PC-9 (cell line): ENCODE measurements around the gene CENPB. TPM values are rescaled to one million over a fixed set of nuclear protein-coding genes. Genes with fewer than 3 reads are reported as not detected.

Source experiments
- BruUV-seq: library from RNA; stranded (reverse); fragments of 400-500 nt; replicated peaks from 2 replicates; lab custom pipeline; 2021; lab: Mats Ljungman, UMichigan
- CTCF ChIA-PET: fragments of 300-600 bp; sonication (Branson Sonifier 250); formaldehyde crosslinking; loops from one replicate; lab custom pipeline; 2022; ENCODE audit warnings: antibody characterized with exemption; lab: Charles Lee
- POLR2A ChIA-PET: fragments of 300-600 bp; sonication (Branson Sonifier 250); formaldehyde crosslinking; loops from one replicate; lab custom pipeline; 2022; ENCODE audit warnings: antibody characterized with exemption; ENCODE audit not compliant: unreplicated experiment; lab: Charles Lee
- DNase-seq, 2 experiments: peaks; one replicate each; pipeline versions ENCODE4 v3.0.0 to v3.0.0-alpha.2; 2015 to 2022; ENCODE audit warnings: mixed read lengths in 1 of 2
- H2AFZ ChIP-seq: fragments of 200-600 bp; sonication (generic); 2 replicates; pipeline ENCODE4 v1.8.1; 2017; ENCODE audit warnings: antibody characterized with exemption
- H3F3A ChIP-seq: fragments of 200-600 bp; sonication (generic); 2 replicates; pipeline ENCODE4 v1.8.1; 2017; ENCODE audit warnings: antibody characterized with exemption, mild to moderate bottlenecking, low read depth; ENCODE audit not compliant: insufficient read depth
- H3K27ac ChIP-seq: fragments of 200-600 bp; sonication (generic); 2 replicates; pipeline ENCODE4 v1.6.1; 2016; ENCODE audit warnings: mixed run types
- H3K27me3 ChIP-seq: fragments of 200-600 bp; sonication (generic); 2 replicates; pipeline ENCODE4 v1.6.1; 2016; ENCODE audit warnings: low read depth, mixed run types; ENCODE audit not compliant: insufficient read depth
- H3K36me3 ChIP-seq: fragments of 200-600 bp; sonication (generic); 2 replicates; pipeline ENCODE4 v1.6.1; 2016; ENCODE audit warnings: low read depth, mixed run types
- H3K4me1 ChIP-seq: fragments of 200-600 bp; sonication (generic); replicated peaks from 2 replicates; pipeline ENCODE4 v1.6.1; 2016; ENCODE audit warnings: mixed run types; ENCODE audit not compliant: insufficient read depth
- H3K4me2 ChIP-seq: fragments of 200-600 bp; sonication (generic); 2 replicates; pipeline ENCODE4 v1.6.1; 2017; ENCODE audit warnings: mixed run types
- H3K4me3 ChIP-seq: fragments of 200-600 bp; sonication (generic); 2 replicates; pipeline ENCODE4 v1.6.1; 2016; ENCODE audit warnings: mixed run types
- H3K79me2 ChIP-seq: fragments of 200-600 bp; sonication (generic); 2 replicates; pipeline ENCODE4 v1.6.1; 2017; ENCODE audit warnings: low read depth, mixed run types
- H3K9me2 ChIP-seq: fragments of 200-600 bp; sonication (generic); 2 replicates; pipeline ENCODE4 v1.8.1; 2017; ENCODE audit warnings: mild to moderate bottlenecking; ENCODE audit not compliant: insufficient read depth
- H3K9me3 ChIP-seq: fragments of 200-600 bp; sonication (generic); 2 replicates; pipeline ENCODE4 v1.8.1; 2016; ENCODE audit warnings: low read depth; ENCODE audit not compliant: insufficient read depth
- H4K20me1 ChIP-seq: fragments of 200-600 bp; sonication (generic); 2 replicates; pipeline ENCODE4 v1.8.1; 2017; ENCODE audit not compliant: insufficient read depth
- EZH2 ChIP-seq: fragments of 200-600 bp; sonication (generic); IDR thresholded peaks from 2 replicates; pipeline ENCODE4 v1.8.0; 2017; ENCODE audit warnings: antibody characterized with exemption, low read depth
- intact Hi-C: fragments of 100-400 bp; cut with micrococcal nuclease; formaldehyde crosslinking; loops from one replicate; pipeline ENCODE4 v1.10.0; 2022; ENCODE audit not compliant: unreplicated experiment
- total RNA-seq: library from RNA; stranded (reverse); gene quantifications from 2 replicates; pipeline ENCODE4 v1.2.3, GENCODE V29; 2021
- TF ChIP-seq, protein P1 (sequence below): fragments of 200-600 bp; sonication (generic); conservative IDR thresholded peaks from 2 replicates; pipeline ENCODE4 v1.6.1; 2017; ENCODE audit warnings: mixed run types, antibody characterized with exemption, mild to moderate bottlenecking, moderate library complexity

CENPB gene
- total RNA-seq, 1 experiment from 2014 or later: 70.8 TPM

DNA sequence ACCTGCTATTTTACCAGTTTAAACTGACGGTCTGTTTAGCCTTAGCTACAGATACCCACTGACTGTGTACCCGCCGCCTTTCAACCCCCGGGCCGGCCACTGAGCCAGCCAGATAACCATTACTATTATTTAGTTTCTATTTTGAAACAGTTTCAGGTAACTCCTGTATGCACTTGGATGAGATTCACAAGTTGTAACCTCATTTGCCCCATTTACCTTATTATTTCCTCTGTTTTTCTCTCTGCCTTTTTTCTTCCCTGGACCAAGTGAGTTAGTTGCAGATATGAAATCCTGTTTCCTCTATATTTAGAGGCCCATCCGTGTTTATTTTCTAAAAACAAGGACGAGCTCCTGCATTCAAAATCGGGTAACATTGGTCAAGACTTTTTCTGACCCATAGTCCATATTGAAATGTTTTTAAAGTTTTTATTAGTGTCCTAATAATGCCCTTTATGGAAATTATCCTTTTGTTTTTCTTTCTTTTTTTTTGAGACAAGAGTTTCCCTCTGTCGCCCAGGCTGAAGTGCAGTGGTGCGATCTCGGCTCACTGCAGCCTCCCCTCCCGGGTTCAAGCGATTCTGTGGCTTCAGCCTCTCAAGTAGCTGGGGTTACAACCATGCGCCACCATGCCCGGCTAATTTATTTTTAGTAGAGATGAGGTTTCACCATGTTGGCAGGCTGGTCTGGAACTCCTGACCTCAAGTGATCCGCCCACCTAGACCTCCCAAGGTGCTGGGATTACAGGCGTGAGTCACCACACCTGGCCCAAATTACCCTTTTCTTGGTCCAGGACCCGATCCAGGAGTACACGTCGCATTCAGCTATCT lies 34.6 kb upstream of the CENPB start:
- H3K4me2 ChIP-seq: peak overlapping the region; percentile 80
- H3K79me2 ChIP-seq: peaks cover 15% of the 10 kb centered on the region
- peak overlapping the region; percentile 76 for H2AFZ ChIP-seq
- H3K36me3 ChIP-seq: 0 out of 2 replicates have a peak, but pooled peaks cover 8% of the 10 kb centered on the region
- H3F3A ChIP-seq: no peaks in the 10 kb centered on the region
- no peaks in the 10 kb centered on the region for H3K9me3 ChIP-seq
- no peaks in the 10 kb centered on the region for H4K20me1 ChIP-seq
- CTCF ChIA-PET: interaction anchor here (0.6 to 1.1 kb wide), 4 partner anchors 11 to 35 kb away, joined by 3 to 7 read pairs (median 5); partner anchors contain the start of gene CENPB
- intact Hi-C loops: loop anchor here (1.0 kb wide), 4 partner anchors 25 to 145 kb away; partner anchors contain the start of genes CDC25B, CENPB and MAVS
- no TSS peak for BruUV-seq
- H3K27ac ChIP-seq: peak overlapping the region; percentile 85
- no peaks in the 10 kb centered on the region for H3K9me2 ChIP-seq
- no peak for DNase-seq
- H3K27me3 ChIP-seq: no peaks in the 10 kb centered on the region
- H3K4me3 ChIP-seq: peak overlapping the region; percentile 66
- peaks cover 6% of the 10 kb centered on the region; the same call in 1 of the 2 replicates for H3K4me1 ChIP-seq
- POLR2A ChIA-PET: interaction anchor here (0.5 to 0.6 kb wide), 2 partner anchors 59 to 335 kb away, joined by 3 to 8 read pairs; no protein-coding TSS in a partner anchor
- no peak for TF ChIP-seq EZH2
- TF ChIP-seq, protein P1, sequence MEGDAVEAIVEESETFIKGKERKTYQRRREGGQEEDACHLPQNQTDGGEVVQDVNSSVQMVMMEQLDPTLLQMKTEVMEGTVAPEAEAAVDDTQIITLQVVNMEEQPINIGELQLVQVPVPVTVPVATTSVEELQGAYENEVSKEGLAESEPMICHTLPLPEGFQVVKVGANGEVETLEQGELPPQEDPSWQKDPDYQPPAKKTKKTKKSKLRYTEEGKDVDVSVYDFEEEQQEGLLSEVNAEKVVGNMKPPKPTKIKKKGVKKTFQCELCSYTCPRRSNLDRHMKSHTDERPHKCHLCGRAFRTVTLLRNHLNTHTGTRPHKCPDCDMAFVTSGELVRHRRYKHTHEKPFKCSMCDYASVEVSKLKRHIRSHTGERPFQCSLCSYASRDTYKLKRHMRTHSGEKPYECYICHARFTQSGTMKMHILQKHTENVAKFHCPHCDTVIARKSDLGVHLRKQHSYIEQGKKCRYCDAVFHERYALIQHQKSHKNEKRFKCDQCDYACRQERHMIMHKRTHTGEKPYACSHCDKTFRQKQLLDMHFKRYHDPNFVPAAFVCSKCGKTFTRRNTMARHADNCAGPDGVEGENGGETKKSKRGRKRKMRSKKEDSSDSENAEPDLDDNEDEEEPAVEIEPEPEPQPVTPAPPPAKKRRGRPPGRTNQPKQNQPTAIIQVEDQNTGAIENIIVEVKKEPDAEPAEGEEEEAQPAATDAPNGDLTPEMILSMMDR: no peak

DNA sequence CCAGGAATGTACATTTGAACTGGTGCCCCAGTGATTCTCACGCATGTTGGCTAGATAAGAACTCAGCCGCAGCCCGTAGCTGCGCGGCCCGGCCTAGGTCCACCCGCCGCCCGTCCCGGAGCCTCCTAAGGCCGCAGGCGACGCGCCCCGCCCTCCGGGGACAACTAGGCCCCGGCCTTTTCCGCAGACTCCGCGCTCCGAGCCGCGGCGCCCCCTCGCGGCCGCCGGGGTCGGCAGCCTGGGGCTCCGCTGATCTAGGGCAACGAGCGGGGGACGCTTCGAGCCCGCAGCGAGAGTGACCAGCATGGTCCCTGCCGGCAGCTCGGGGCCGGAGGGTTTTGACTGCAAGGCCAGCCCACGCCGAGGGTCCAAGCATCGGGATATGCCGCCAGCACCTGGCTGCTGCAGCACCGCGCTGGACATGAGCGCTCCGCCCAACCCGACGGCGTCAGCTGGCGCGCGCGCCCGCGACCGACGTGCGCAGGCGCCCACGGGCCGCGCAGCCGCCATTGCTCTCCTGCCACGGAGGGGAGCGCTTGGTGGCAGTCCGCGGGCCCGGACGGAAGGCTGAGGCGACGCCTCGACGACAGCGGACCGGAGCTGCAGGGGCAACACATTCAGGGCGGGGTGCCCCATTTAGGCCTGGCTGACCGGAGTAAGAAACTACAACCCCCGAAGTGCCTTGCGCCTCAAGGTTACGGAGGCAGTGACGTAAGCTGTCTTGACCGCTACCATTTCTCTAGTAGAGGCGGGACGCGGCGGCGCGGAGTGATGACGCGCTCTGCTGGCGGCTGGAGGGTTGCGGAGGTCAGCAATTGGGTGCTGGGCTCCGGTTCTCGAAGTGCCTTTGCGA lies 33.7 kb upstream of the CENPB start, which contains the start of gene AP5S1:
Gene AP5S1 (plus strand): TSS at position 500 of the 853 bp plus-strand sequence. CDS start 1,571 bp downstream, outside the sequence.
- Histone ChIP-seq H3K4me1 (peaks cover 6% of the 10 kb centered on the region; the same call in 1 of the 2 replicates), H3K4me2 (peak within 1 kb of the TSS; percentile 80), H3K79me2 (peaks cover 15% of the 10 kb centered on the region), H3K27ac (peak within 1 kb of the TSS; percentile 85), H3F3A (no peaks in the 10 kb centered on the region), H3K9me3 (no peaks in the 10 kb centered on the region), H4K20me1 (no peaks in the 10 kb centered on the region), H3K36me3 (0 out of 2 replicates have a peak, but pooled peaks cover 8% of the 10 kb centered on the region), H2AFZ (peak within 1 kb of the TSS; percentile 76), H3K4me3 (peak within 1 kb of the TSS; percentile 66), H3K9me2 (no peaks in the 10 kb centered on the region), H3K27me3 (no peaks in the 10 kb centered on the region)
- TF ChIP-seq EZH2: no peak
- TF ChIP-seq, protein P1: peak; percentile 96
- ChIA-PET POLR2A (interaction anchor here (0.5 to 0.6 kb wide), 5 partner anchors 34 to 732 kb away, joined by 3 to 8 read pairs (median 3); partner anchors contain the start of genes CENPB and SPEF1), CTCF (interaction anchor here (0.6 to 1.1 kb wide), 6 partner anchors 12 to 104 kb away, joined by 3 to 7 read pairs (median 4); partner anchors contain the start of gene CENPB)
- DNase-seq: peak; percentile 86 to 95
- TSS peak; percentile 54 for BruUV-seq
- intact Hi-C loops: loop anchor here (1.0 kb wide), 4 partner anchors 24 to 144 kb away; partner anchors contain the start of genes CDC25B, CENPB and MAVS
